HL-60 (cell line): ENCODE data around the gene SREBF1.

ENCODE experiments used
- GABPA ChIP-seq: IDR thresholded peaks from 2 replicates; pipeline ENCODE4 v1.6.1; 2012; ENCODE audit warnings: low read depth
- POLR2AphosphoS5 ChIP-seq: IDR thresholded peaks from 2 replicates; pipeline ENCODE4 v1.6.1; 2012; ENCODE audit warnings: low read depth
- REST ChIP-seq: IDR thresholded peaks from 2 replicates; pipeline ENCODE4 v1.6.1; 2012; ENCODE audit warnings: low read depth; ENCODE audit not compliant: insufficient replicate concordance
- SPI1 ChIP-seq: IDR thresholded peaks from 2 replicates; pipeline ENCODE4 v1.6.1; 2012; ENCODE audit warnings: low read depth, mild to moderate bottlenecking, borderline replicate concordance
- TF ChIP-seq, protein P1 (sequence below): IDR thresholded peaks from one replicate; pipeline ENCODE4 v1.5.1; 2011; ENCODE audit warnings: low read length, control low read depth, inconsistent platforms; ENCODE audit not compliant: insufficient read depth

GRCh38 chr17:17793378-17794214, 43.2 kb downstream of the SREBF1 start:
- TF ChIP-seq, protein P1, sequence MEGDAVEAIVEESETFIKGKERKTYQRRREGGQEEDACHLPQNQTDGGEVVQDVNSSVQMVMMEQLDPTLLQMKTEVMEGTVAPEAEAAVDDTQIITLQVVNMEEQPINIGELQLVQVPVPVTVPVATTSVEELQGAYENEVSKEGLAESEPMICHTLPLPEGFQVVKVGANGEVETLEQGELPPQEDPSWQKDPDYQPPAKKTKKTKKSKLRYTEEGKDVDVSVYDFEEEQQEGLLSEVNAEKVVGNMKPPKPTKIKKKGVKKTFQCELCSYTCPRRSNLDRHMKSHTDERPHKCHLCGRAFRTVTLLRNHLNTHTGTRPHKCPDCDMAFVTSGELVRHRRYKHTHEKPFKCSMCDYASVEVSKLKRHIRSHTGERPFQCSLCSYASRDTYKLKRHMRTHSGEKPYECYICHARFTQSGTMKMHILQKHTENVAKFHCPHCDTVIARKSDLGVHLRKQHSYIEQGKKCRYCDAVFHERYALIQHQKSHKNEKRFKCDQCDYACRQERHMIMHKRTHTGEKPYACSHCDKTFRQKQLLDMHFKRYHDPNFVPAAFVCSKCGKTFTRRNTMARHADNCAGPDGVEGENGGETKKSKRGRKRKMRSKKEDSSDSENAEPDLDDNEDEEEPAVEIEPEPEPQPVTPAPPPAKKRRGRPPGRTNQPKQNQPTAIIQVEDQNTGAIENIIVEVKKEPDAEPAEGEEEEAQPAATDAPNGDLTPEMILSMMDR: no peak
- TF ChIP-seq GABPA (no peak), POLR2AphosphoS5 (no peak), REST (no peak), SPI1 (no peak)
